GM19035 (cell line): ENCODE measurements around the gene ARVCF.

Experiments used
- ATAC-seq: cut with Tn5 transposase; IDR thresholded peaks from one replicate; pipeline ENCODE4 v1.9.1; 2021; ENCODE audit not compliant: unreplicated experiment

ARVCF gene

DNA sequence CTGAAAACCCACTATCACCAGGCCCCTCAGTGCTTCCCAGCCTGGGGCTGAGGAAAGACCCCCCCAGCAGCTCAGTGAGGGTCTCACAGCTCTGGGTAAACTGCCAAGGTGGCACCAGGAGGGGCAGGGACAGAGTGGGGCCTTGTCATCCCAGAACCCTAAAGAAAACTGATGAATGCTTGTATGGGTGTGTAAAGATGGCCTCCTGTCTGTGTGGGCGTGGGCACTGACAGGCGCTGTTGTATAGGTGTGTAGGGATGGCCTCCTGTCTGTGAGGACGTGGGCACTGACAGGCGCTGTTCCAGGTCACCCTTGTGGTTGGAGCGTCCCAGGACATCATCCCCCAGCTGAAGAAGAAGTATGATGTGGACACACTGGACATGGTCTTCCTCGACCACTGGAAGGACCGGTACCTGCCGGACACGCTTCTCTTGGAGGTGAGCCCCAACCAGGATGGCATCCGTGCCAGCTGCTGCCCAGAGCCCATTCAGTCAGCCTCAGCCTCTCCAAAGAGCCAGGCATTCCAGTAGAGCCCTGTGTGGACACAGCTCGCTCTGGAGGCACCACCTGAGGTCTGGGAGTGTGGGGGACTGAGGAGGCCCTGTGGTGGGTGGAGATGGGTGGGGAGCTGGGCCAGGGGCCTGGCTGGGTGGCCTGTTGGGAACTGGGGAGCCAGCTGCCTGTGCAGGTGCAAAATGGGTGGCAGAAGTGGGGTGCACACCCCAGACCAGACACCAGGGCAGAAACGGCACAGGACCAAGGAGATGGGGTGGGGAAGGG is 52.6 kb downstream of the ARVCF start:
- ATAC-seq = no peak

DNA sequence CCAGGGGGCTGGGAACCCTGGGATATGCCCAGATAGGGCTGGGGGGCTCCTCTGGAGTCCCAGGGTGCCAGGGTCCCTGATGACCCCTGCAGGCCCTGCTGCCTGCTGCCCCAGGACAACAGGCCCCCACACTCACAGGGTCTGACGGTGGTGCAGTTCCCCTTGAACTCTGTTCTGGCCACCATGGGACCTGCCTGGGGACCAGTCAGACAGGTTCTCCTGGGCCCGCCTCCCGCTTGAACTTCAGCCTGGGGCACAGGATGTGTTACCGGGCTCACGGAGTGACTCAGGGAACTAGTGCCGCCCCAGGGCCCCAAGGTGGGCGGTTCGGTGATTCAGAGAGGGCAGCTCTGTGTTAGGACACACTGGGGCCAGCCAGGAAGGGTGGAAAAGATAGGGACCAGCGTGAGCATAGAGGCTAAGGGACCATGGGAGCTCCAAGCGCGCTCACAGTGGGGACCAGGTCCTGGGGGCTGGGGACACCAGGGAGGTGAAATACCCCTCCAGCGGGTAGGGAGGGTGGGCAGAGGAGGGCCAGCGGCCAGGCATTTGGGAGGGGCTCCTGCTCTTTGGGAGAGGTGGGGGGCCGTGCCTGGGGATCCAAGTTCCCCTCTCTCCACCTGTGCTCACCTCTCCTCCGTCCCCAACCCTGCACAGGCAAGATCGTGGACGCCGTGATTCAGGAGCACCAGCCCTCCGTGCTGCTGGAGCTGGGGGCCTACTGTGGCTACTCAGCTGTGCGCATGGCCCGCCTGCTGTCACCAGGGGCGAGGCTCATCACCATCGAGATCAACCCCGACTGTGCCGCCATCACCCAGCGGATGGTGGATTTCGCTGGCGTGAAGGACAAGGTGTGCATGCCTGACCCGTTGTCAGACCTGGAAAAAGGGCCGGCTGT is 53.5 kb downstream of the ARVCF start:
- ATAC-seq = no peak

DNA sequence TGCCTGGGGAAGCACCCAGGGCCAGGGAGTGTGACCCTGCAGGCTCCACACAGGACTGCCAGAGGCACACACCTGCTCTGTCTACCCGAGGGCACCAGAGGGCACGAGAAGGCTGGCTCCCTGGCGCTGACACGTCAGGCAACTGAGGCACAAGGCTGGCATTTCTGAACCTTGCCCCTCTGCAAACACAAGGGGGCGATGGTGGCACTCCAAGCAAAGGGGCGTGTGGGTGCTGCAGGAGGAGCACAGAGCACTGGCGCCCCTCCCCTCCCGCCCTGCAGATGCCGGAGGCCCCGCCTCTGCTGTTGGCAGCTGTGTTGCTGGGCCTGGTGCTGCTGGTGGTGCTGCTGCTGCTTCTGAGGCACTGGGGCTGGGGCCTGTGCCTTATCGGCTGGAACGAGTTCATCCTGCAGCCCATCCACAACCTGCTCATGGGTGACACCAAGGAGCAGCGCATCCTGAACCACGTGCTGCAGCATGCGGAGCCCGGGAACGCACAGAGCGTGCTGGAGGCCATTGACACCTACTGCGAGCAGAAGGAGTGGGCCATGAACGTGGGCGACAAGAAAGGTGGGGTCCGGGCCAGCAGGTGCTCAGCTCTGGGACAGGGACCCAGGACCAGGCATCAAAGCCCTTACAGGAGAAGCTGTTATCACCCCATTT is 54.2 kb downstream of the ARVCF start:
- ATAC-seq = no peak

DNA sequence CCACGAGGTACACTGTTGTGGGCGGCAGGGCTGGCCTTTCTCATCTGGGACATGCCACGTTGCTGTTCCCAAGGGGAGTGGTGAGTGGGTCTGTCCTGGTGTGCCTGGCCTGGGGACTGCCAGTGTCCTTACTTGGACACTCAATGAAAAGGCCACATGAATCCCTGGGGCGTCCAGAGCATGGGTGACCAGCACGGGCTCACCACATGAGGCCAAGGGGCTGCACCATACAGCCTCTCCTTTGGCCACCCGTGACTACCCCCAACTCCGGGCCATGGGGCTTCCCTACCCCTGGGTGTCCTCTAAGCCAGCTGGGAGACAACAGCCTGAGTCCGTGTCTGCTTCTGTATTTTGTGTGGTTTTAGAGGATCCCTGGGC is 54.8 kb downstream of the ARVCF start:
- ATAC-seq = no peak

DNA sequence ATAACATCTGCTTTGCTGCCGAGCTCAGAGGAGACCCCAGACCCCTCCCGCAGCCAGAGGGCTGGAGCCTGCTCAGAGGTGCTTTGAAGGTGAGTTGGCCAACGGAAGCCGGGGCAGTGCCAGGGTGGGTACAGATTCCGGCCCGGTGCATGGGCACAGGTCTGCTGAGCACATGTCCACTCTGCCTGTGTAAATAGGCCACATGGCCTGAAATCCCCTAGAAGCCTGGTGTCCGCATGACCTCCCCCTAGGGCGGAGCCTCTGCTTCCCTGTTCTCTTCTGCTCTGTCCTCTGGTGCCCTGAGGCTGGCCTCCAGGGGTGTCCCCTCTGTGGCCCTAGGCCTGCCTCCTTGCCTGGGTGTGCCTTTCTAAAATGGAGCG is 55.4 kb downstream of the ARVCF start:
- no peak for ATAC-seq

DNA sequence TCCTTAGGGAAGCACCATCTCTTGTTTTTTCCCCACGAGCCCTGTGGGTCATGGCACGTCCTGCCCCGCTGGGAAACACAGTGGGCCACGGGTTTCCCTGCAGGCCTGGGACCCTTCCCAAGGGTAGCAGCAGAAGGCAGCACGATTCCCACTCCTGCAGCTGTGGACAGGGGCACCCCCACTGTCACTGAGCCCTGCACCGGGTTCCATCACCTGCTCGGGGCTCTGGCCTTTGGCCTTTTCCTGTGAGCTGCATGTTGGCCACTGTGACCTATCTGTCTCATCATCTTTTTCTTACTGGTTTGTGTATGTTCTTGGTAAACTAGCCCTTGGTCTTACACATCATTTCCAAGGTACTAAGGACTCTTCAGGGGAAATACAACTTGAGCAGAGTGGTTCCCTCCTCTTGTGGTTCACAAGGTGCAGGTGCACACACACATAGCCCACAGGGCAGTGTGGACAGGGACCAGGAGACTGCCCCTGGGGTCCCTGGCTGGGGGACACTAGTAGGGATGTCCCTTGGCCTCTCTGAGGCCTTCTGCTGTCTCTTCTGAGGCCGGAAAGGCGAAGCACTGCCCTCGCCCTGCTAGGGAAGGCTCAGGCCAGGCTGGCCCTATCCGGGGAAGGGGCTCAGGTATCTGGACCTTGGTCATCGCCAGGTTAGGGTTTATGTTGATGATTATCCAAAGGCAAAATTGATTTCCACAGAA is 56.0 kb downstream of the ARVCF start:
- no peak for ATAC-seq

DNA sequence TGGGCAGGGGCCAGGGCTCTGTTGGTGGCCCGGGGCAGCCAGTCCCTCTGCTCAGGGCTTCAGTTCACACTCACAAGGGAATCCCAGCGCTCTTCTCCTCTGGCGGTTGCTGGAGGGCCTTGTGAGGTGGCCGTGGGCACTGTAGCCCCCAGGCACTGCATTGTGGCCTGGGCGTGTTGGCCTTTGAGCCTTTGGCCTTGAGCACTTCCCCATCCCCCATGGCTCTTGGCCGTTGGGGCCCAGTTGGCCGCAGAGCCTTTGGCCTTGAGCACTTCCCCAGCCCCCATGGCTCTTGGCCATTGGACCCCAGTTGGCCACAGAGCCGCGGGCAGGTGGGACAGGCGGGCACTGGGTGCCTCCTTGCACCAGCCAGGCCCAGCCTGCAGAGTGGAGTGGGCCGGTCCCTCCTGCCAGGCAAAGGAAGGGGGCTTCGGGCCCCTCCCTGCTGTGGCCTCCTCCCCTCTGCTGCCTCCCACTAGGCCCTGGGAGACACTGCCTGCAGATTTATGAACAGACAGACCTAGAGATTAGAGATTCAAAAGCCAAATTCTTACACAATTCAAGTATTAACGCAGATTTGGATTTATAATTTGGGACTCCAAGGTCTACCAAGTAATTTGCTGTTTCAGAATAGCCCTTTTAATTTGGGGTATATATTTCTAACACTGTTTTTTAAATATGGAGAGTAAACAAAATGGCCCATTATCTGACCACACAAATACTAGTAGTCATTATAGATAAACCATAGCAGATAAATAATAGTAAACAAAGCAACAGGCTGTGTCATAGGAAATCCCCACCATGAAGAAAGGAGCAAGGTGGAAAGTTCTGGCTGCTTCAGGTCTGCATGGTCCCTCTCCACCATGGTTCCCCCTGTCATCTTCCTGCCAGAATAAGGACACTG is 56.8 kb downstream of the ARVCF start:
- no peak for ATAC-seq

DNA sequence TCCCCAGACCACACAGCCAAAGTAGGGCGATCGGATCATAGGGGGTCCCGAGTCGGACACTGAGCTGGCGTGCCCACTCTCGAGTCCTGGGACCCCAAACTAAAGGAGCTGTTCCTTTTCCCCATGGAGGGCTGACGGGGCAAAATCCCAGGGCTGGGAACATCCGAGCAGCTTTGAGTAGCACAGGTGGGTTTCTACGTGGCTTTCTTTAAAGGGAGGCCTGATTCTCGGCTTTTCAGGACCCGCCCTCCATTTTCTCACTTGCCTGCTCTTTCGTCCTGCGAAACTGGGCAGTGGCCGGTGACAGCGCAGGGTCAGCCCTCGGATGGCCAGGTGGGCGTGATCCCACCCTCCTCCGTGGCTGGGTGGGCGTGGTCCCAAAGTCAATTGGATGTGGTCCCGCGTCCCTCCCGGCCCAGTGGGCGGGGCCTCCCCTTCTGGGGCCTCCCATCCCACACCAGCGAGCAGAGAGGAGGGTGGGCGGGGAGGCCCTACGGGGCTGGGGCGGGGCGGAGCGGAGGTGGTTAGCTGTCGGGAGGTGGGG is 57.5 kb downstream of the ARVCF start:
- no peak for ATAC-seq

DNA sequence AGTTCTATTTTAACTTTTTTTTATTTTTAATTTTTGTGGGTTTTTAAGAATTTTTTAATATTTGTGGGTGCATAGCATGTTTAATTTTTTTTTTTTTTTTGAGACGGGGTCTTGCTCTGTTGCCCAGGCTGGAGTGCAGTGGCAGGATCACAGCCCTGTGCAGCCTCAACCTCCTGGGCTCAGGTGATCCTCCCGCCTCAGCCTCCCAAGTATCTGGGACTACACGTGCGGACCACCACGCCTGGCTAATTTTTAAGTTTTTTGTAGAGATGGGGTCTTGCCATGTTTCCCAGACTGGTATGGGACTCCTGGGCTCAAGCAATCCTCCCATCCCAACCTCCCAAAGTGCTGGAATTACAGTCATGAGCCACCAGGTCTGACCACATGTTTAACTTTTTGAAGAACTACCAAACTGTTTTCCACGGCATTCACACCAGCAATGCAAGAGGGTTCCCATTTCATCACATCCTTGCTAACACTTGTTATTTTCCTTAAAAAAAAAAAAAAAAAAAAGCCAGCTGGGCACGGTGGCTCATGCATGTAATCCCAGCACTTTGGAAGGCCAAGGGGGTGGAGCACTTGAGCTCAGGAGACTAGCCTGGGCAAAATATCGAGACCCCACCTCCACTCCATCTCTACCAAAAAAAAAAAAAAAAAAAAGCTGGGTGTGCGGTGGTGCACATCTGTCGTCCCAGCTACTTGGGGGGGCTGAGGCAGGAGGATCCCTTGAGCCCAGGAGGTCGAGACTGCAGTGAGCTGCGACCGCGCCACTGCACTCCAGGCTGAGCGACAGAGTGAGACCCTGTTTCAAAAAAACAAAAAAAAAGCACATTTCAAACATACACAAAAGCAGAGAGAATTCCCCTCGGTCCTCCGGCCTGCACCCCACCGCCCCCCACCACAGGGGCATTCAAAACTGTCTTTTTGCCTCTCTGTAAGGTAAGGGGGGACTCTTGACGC is 58.3 kb downstream of the ARVCF start:
- ATAC-seq = no peak

DNA sequence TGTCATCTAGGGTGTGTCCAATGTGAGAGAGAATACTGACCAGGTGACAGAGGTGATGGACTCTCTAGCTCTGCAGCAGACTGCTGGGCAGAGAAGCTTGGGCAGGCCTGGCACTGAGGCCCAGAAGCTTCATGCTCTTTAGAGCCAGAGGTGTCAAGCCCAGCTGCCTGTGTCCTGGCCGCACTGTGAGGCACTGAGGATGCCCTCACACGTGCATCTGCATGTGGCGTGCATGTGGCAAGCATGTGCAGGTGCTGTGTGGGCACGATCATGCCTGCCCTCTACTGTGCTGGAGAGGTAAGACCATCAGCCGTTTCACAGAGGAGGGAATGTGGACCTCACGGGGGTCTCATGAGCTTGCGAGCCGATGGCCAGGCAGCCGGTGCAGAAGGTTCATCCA is 59.2 kb downstream of the ARVCF start:
- ATAC-seq = no peak

DNA sequence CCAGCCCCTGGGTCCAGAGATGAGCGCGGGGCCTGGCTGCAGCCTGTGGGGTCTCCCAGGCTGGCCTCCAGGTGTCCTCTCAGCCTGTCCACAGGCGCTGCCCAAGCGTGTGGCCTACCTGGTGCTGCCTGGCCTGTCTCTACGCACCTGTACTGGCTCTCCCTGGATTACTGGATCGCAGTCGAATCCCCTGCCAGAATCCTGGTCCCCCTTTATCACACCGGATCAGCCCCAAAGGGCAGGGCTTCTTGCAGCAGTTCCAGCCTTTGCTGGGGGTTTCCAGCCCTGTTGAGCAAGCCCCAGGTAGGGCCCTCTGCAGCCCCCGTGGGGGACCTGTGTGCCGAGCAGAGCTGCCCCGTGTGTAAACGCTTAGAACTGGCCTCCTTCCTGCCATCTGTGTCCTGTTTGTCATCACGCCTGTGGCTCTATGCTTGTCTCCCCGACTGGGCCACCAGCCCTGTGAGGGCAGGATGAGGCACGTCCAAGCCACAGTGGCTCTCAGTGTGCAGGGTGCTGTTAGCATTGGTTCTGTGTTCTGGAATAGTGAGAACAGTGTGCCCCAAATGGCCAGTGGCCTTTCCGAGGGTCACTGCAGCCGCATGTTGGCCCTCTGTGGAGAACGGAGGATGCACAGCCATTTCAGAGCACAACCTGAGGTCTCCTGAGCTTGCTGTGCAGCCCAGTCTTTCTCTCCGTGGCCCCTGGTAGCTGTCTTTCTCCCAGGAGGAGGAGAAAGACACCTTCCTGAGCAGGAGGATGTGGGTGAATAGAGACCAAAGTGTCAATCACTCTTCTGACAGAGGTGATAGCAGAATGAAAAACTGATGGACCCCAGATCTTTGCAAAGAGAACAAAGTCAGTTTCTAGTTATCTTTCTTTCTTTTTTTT is 61.1 kb downstream of the ARVCF start:
- ATAC-seq = no peak

DNA sequence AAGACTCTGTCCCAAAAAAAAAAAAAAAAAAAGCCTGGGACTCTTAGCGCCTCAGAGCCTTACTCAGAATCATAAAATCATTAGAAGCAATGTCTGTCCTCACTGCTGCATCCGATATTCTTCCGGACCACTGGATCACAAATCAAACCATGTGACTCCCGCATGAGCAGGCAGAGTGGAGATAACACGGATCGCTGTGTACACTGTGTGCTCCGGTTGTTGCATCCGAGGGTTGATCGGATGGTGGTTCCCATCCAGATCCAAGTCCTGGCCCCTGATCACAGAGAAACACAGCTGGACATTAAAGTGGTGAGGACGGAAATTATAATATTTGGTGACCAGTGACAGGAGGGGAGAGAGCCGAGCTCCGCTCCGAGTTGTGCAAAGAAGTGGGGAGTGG is 65.3 kb downstream of the ARVCF start:
- no peak for ATAC-seq

DNA sequence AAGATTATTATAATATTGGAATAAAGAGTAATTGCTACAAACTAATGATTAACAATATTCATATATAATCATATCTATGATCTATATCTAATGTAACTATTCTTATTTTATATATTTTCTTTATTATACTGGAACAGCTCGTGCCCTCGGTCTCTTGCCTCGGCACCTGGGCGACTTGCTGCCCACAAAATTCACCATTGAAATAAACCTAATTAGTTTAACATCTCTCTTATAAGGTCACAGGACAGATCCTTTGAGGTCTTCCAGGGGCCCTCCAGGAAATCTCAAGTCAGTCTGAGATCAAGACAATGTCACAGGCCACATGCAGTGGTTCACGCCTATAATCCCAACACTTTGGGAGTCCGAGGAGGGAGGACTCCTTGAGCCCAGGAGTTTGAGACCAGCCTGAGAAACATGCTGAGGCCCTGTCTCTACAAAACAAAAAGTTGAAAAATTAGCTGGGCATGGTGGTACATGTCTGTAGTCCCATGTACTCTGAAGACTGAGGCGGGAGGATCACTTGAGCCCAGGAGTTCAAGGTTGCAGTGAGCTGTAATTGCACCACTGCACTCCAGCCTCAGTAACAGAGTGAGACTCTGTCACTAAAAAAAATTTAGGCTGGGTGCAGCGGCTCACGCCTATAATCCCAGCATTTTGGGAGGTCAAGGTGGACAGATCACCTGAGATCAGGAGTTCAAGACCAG is 68.4 kb downstream of the ARVCF start:
- ATAC-seq = no peak

DNA sequence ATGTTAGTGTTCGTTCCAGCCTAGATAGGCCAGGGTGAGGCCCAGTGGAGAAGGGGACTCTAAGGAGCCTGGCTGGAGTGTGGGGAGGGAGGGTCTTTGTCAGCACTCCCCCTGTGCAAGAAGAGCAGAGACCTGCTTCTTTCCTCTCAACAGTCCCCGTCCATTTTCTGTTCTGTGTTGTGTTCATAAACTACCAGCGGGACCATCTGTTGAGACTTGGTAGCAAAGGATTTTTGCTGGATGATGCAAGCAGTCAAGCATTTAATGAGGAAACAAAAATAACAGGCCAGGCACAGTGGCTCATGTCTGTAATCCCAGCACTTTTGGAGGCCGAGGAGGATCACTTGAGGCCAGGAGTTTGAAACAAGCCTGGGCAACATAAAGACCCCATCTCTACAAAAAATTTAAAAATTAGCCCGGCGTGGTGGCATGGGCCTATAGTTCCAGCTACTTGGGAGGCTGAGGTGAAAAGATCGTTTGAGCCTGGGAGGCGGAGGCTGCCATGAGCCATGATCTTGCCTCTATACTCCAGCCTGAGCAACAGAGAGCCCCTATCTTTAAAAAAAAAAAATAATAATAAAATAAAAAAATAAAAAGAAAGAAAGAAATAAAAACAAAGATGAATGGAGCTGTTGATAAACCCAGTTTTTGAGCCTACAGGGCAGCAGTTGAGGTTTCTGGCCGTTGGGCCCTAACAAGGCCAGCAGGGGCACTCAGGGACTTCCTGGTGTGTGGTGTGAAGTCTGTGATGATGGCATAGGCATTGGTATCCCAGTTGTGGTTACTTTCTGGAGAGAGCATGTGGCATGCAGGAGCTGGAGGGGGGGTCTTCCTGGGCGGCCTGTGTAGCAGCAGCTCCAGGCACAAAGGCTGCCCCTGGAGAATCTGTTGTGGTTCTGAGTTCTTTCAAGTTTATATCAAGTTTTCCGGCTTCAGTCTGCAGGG is 73.3 kb downstream of the ARVCF start:
- no peak for ATAC-seq

DNA sequence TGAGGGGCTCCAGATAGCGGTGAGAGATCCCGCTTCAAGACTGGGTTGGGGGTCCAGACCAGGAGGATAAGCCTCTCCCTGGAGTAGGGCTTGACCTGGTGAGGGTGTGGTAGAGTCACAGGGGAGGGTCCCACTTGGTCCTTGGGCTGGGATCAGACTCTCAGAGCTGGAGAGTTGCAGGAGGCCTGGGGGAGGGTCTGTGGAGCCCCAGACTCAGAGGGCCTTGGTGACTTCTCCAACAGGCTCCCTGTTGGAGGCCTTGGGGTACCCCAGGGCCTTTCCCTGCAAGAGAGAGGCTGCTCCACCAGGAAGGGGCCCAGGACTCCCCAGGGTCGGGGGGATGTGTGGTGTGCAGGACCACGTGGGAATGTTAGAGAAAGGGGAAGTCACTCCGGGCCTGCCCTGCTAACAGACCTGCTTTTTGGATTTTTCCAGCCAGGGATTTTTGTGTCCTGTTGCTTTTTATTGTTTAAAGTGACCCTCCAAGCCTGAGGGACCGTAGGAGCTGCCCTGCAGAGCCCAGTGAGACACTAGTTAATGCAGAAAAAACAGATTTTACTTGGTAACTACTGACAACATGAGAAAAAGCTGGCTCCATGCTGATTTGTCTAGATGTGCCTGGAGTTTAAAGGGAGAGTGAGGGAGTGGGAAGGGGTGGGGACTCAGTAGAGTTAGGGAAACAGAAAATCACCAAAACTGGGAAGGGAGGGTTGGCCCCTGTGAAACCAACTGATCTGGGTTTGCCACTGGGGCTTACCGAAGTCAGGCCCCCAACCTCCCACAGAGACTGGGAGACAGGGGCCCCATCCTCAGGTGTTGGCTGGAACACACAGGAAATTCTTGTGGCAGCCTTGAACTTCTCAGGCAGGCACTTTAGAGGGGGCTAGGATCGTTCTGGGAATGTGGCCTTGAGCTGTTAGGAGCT is 74.2 kb downstream of the ARVCF start:
- ATAC-seq = no peak
